IMR-90 (cell line): ENCODE measurements around the gene PGGT1B. TPM values are rescaled to one million over a fixed set of nuclear protein-coding genes. Genes with fewer than 3 reads are reported as not detected.

Experiments used
- ATAC-seq: fragments of 200-7000 bp; cut with Tn5 transposase; 2 replicates; pipeline ENCODE4 v1.9.1; 2020; ENCODE audit warnings: low read depth, mild to moderate bottlenecking, moderate library complexity
- BruUV-seq: library from RNA; stranded (reverse); fragments of 400-500 nt; replicated peaks from 2 replicates; lab custom pipeline; 2021; lab: Mats Ljungman, UMichigan
- CTCF ChIA-PET: fragments of 300-600 bp; formaldehyde crosslinking; extraction: SDS; loops from one replicate; lab custom pipeline; 2021; ENCODE audit warnings: antibody characterized with exemption; lab: Yijun Ruan, JAX
- POLR2A ChIA-PET: fragments of 300-600 bp; sonication (Branson Sonifier 250); formaldehyde crosslinking; loops from one replicate; lab custom pipeline; 2022; ENCODE audit warnings: antibody characterized with exemption; ENCODE audit not compliant: unreplicated experiment; lab: Charles Lee
- DNase-seq: peaks from one replicate; pipeline ENCODE4 v3.0.0; 2013
- H2AFZ ChIP-seq: replicated peaks from 2 replicates; pipeline ENCODE3; 2013; ENCODE audit warnings: low read length, mild to moderate bottlenecking; ENCODE audit not compliant: poor library complexity
- H2AK5ac ChIP-seq: 2 replicates; pipeline ENCODE4 v1.6.1; 2013; ENCODE audit warnings: low read depth, low read length, inconsistent platforms
- H2AK9ac ChIP-seq: replicated peaks from 2 replicates; pipeline ENCODE3; 2013; ENCODE audit warnings: mild to moderate bottlenecking, low read depth, low read length, moderate library complexity; ENCODE audit not compliant: poor library complexity
- H2BK120ac ChIP-seq: 2 replicates; pipeline ENCODE4 v1.6.1; 2013; ENCODE audit warnings: low read depth, low read length, inconsistent platforms
- H2BK15ac ChIP-seq: 3 replicates; pipeline ENCODE4 v1.6.1; 2013; ENCODE audit warnings: low read depth, low read length, inconsistent platforms
- H2BK20ac ChIP-seq: 2 replicates; pipeline ENCODE4 v1.6.1; 2013; ENCODE audit warnings: low read depth, mild to moderate bottlenecking, inconsistent platforms, low read length, moderate library complexity
- H2BK5ac ChIP-seq: 2 replicates; pipeline ENCODE4 v1.6.1; 2013; ENCODE audit warnings: mild to moderate bottlenecking, low read depth, low read length, inconsistent platforms; ENCODE audit not compliant: poor library complexity, severe bottlenecking
- H3K14ac ChIP-seq: replicated peaks from 2 replicates; pipeline ENCODE4 v1.6.1; 2013; ENCODE audit warnings: low read depth, low read length, inconsistent platforms
- H3K18ac ChIP-seq: 2 replicates; pipeline ENCODE4 v1.6.1; 2013; ENCODE audit warnings: low read depth, low read length, control low read depth
- H3K23ac ChIP-seq: 2 replicates; pipeline ENCODE4 v1.6.1; 2013; ENCODE audit warnings: low read depth, low read length, inconsistent platforms
- H3K27ac ChIP-seq: 2 replicates; pipeline ENCODE4 v1.5.1; 2013; ENCODE audit warnings: mild to moderate bottlenecking, control low read depth, low read length; ENCODE audit not compliant: insufficient read depth
- H3K27me3 ChIP-seq: 2 replicates; pipeline ENCODE4 v1.6.1; 2013; ENCODE audit warnings: low read length; ENCODE audit not compliant: control insufficient read depth, insufficient read depth
- H3K36me3 ChIP-seq: 2 replicates; pipeline ENCODE4 v1.6.1; 2013; ENCODE audit warnings: low read length, mixed read lengths; ENCODE audit not compliant: control insufficient read depth, insufficient read depth
- H3K4ac ChIP-seq: 2 replicates; pipeline ENCODE4 v1.6.1; 2013; ENCODE audit warnings: low read depth, low read length, inconsistent platforms
- H3K4me1 ChIP-seq: 2 replicates; pipeline ENCODE4 v1.6.1; 2013; ENCODE audit warnings: low read length, mixed read lengths; ENCODE audit not compliant: control insufficient read depth, insufficient read depth
- H3K4me2 ChIP-seq: 2 replicates; pipeline ENCODE4 v1.6.1; 2013; ENCODE audit warnings: low read depth, mild to moderate bottlenecking, control low read depth, low read length, moderate library complexity
- H3K4me3 ChIP-seq: 2 replicates; pipeline ENCODE4 v1.5.1; 2013; ENCODE audit warnings: low read depth, mild to moderate bottlenecking, control low read depth, low read length, moderate library complexity; ENCODE audit not compliant: insufficient read depth
- H3K56ac ChIP-seq: 2 replicates; pipeline ENCODE4 v1.6.1; 2013; ENCODE audit warnings: low read length, inconsistent platforms; ENCODE audit not compliant: insufficient read depth; ENCODE audit errors: extremely low read depth
- H3K79me1 ChIP-seq, 2 experiments: 2 replicates each; pipeline ENCODE4 v1.6.1; 2013; ENCODE audit warnings: low read length in 2 of 2, inconsistent platforms in 1 of 2, low read depth in 1 of 2
- H3K9ac ChIP-seq: 2 replicates; pipeline ENCODE4 v1.6.1; 2013; ENCODE audit warnings: low read depth, low read length, control low read depth
- H3K9me1 ChIP-seq: 2 replicates; pipeline ENCODE4 v1.6.1; 2013; ENCODE audit warnings: low read length, inconsistent platforms; ENCODE audit not compliant: insufficient read depth
- H3K9me3 ChIP-seq: 2 replicates; pipeline ENCODE4 v1.6.1; 2013; ENCODE audit warnings: low read length; ENCODE audit not compliant: control insufficient read depth, insufficient read depth
- H4K20me1 ChIP-seq: 2 replicates; pipeline ENCODE4 v1.6.1; 2013; ENCODE audit warnings: low read length, inconsistent platforms; ENCODE audit not compliant: insufficient read depth
- H4K5ac ChIP-seq: 2 replicates; pipeline ENCODE4 v1.6.1; 2013; ENCODE audit warnings: mild to moderate bottlenecking, low read depth, low read length, control low read depth
- H4K8ac ChIP-seq, 2 experiments: 2 replicates each; pipeline ENCODE4 v1.6.1; 2013; ENCODE audit warnings: low read depth in 2 of 2, low read length in 2 of 2, control low read depth in 1 of 2, inconsistent platforms in 1 of 2
- H4K91ac ChIP-seq: 2 replicates; pipeline ENCODE4 v1.6.1; 2013; ENCODE audit warnings: low read depth, low read length, inconsistent platforms; ENCODE audit not compliant: insufficient read depth
- CEBPB ChIP-seq: IDR thresholded peaks from 2 replicates; pipeline ENCODE4 v1.6.1; 2012; ENCODE audit warnings: low read depth, low read length, improper control_type of control experiment
- MAFK ChIP-seq: IDR thresholded peaks from 2 replicates; pipeline ENCODE4 v1.6.1; 2012; ENCODE audit warnings: low read depth, low read length, improper control_type of control experiment
- RAD21 ChIP-seq: IDR thresholded peaks from 2 replicates; pipeline ENCODE4 v1.6.1; 2012; ENCODE audit warnings: low read length, improper control_type of control experiment
- WGBS, 2 experiments: methylation state at CpG; one replicate each; pipeline versions ENCODE4 v1.1.5 to v1.1.7; 2013; ENCODE audit warnings: missing lambda C conversion rate in 2 of 2; ENCODE audit not compliant: insufficient read length in 1 of 2; ENCODE audit errors: extremely low coverage in 2 of 2; 5-methylcytosine and 5-hydroxymethylcytosine counted together
- dilution Hi-C: fragments of 300-500 bp; cut with HindIII; formaldehyde crosslinking; loops from one replicate; pipeline ENCODE4 v1.14.3; 2018; ENCODE audit warnings: low sequenced_read_pairs; ENCODE audit not compliant: unreplicated experiment
- in situ Hi-C: fragments of 300-500 bp; cut with MboI; formaldehyde crosslinking; loops from 3 replicates; pipeline ENCODE4 v1.14.3; 2019; ENCODE audit warnings: low sequenced_read_pairs, inconsistent platforms, mixed read lengths
- intact Hi-C: fragments of 100-400 bp; cut with micrococcal nuclease; formaldehyde crosslinking; loops from 2 replicates; pipeline ENCODE4 v1.10.0; 2022
- polyA plus RNA-seq, 3 experiments: library from polyadenylated mRNA; depleted of rRNA; stranded (reverse); fragments of >200 nt; gene quantifications; 2 replicates each; pipeline ENCODE4 v1.2.3, GENCODE V29; 2012; ENCODE audit warnings: low replicate concordance in 1 of 3
- total RNA-seq: library from RNA; depleted of rRNA; stranded (reverse); fragments of >200 nt; gene quantifications from 2 replicates; pipeline ENCODE4 v1.2.3, GENCODE V29; 2012
- TF ChIP-seq, protein P1 (sequence below): fragments of 150-350 bp; IDR thresholded peaks from 2 replicates; pipeline ENCODE4 v1.6.1; 2016; ENCODE audit warnings: low read depth, mild to moderate bottlenecking, low read length, moderate library complexity, borderline replicate concordance

Gene PGGT1B
- total and polyA plus RNA-seq, 2 of the 4 experiments (the other 2 are of a cell fraction) = 2.1 to 19.2 TPM

DNA sequence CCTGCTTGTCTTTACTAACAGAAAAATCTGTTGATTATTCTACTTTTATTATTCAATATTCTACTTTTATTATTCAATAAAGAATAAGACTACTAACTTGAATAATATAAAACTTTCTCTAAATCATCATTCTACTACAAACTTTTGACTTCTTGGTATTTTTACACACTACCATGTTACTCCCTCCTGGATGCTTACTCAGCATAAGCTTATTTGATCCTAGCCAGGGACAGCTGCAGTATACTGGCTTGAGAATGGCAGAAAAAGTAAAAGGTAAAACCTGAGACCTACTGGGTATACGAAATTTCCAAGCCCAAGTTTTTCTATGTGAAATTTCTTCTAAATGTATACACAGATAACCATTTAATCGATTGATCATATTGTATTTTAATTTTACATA is 26.1 kb downstream of the PGGT1B start:
- no peak overlapping the region for H3K18ac ChIP-seq
- no peak overlapping the region for H3K9ac ChIP-seq
- ATAC-seq (no peak), DNase-seq (no peak)
- peak; percentile 65 for TF ChIP-seq MAFK
- no peak for TF ChIP-seq RAD21
- no peak for TF ChIP-seq CEBPB
- TF ChIP-seq, protein P1, sequence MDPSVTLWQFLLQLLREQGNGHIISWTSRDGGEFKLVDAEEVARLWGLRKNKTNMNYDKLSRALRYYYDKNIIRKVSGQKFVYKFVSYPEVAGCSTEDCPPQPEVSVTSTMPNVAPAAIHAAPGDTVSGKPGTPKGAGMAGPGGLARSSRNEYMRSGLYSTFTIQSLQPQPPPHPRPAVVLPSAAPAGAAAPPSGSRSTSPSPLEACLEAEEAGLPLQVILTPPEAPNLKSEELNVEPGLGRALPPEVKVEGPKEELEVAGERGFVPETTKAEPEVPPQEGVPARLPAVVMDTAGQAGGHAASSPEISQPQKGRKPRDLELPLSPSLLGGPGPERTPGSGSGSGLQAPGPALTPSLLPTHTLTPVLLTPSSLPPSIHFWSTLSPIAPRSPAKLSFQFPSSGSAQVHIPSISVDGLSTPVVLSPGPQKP = no peak
- H3K4ac ChIP-seq = no peak overlapping the region
- H3K27me3 ChIP-seq = no peaks in the 10 kb centered on the region
- no peak overlapping the region for H2BK20ac ChIP-seq
- POLR2A ChIA-PET = no interaction called here
- H2BK15ac ChIP-seq = no peak overlapping the region
- no peak overlapping the region for H2AFZ ChIP-seq
- dilution Hi-C loops (no loop called here), in situ Hi-C loops (no loop called here), intact Hi-C loops (no loop called here)
- no peak overlapping the region for H4K5ac ChIP-seq
- H2BK120ac ChIP-seq = no peak overlapping the region
- no peak overlapping the region for H3K23ac ChIP-seq
- peaks cover 4 to 8% of the 10 kb centered on the region in 2 experiments; a peak in 2 of 4 replicates for H3K79me1 ChIP-seq
- no peak overlapping the region for H3K4me3 ChIP-seq
- CTCF ChIA-PET = no interaction called here
- H3K9me3 ChIP-seq = no peaks in the 10 kb centered on the region
- no peak overlapping the region for H3K56ac ChIP-seq
- no TSS peak for BruUV-seq
- WGBS, 2 experiments = no CpG with 5 or more reads among the region's 2 CpGs
- no peak overlapping the region for H3K14ac ChIP-seq
- H2BK5ac ChIP-seq = no peak overlapping the region
- H4K91ac ChIP-seq = no peak overlapping the region
- H2AK5ac ChIP-seq = no peak overlapping the region
- no peak overlapping the region for H3K4me2 ChIP-seq
- no peak overlapping the region for H3K27ac ChIP-seq
- H4K20me1 ChIP-seq = no peaks in the 10 kb centered on the region
- no peaks in the 10 kb centered on the region for H3K9me1 ChIP-seq
- H4K8ac ChIP-seq = no peak overlapping the region
- H3K4me1 ChIP-seq = no peaks in the 10 kb centered on the region
- H2AK9ac ChIP-seq = no peak overlapping the region
- peaks cover 7% of the 10 kb centered on the region; the same call in 1 of the 2 replicates for H3K36me3 ChIP-seq
